Heart left ventricle (tissue), 16 donors: ENCODE data around the gene TECPR2. TPM values are rescaled to one million over a fixed set of nuclear protein-coding genes. Genes with fewer than 3 reads are reported as not detected.

Experiments used
- ATAC-seq, 4 donors: fragments of 200-7000 bp; cut with Tn5 transposase; one replicate each; pipeline ENCODE4 v1.9.1; 2020 to 2022; ENCODE audit warnings: moderate library complexity in 4 of 4, mild to moderate bottlenecking in 3 of 4, moderate number of reproducible peaks in 1 of 4
- DNase-seq, 5 donors: peaks; one replicate each; pipeline ENCODE4 v3.0.0-alpha.2; 2020
- H3K27ac ChIP-seq, 12 donors: fragments of 200-600 bp; sonication (generic) in 4 of 12; one replicate each; pipeline versions ENCODE4 v1.5.0 to v1.8.0; 2016 to 2022; ENCODE audit warnings: mild to moderate bottlenecking in 2 of 12
- H3K27me3 ChIP-seq, 9 donors: fragments of 200-600 bp; sonication (generic) in 2 of 9; one replicate each; pipeline versions ENCODE4 v1.5.1 to v1.8.0; 2016 to 2022; ENCODE audit warnings: mild to moderate bottlenecking in 3 of 9
- H3K36me3 ChIP-seq, 9 donors: fragments of 200-600 bp; sonication (generic) in 2 of 9; one replicate each; pipeline versions ENCODE4 v1.5.0 to v1.8.0; 2018 to 2022; ENCODE audit warnings: mild to moderate bottlenecking in 2 of 9
- H3K4me1 ChIP-seq, 12 donors: fragments of 200-600 bp; sonication (generic) in 4 of 12; one replicate each; pipeline versions ENCODE4 v1.5.0 to v1.8.0; 2016 to 2022; ENCODE audit warnings: mild to moderate bottlenecking in 3 of 12
- H3K4me3 ChIP-seq, 12 donors: fragments of 200-600 bp; sonication (generic) in 4 of 12; one replicate each; pipeline versions ENCODE4 v1.5.0 to v1.8.0; 2017 to 2022; ENCODE audit warnings: mild to moderate bottlenecking in 9 of 12, moderate library complexity in 4 of 12
- H3K9me3 ChIP-seq, 12 donors: fragments of 200-600 bp; sonication (generic) in 4 of 12; one replicate each; pipeline versions ENCODE4 v1.5.0 to v1.8.0; 2016 to 2022; ENCODE audit warnings: mild to moderate bottlenecking in 1 of 12
- CTCF ChIP-seq, 12 donors: fragments of 200-600 bp; sonication (generic) in 4 of 12; IDR thresholded peaks; one replicate each; pipeline versions ENCODE4 v1.5.0 to v1.8.0; 2018 to 2022; ENCODE audit warnings: antibody characterized with exemption in 12 of 12, mild to moderate bottlenecking in 5 of 12
- POLR2A ChIP-seq, 2 donors: fragments of 450-650 bp; IDR thresholded peaks; one replicate each; pipeline ENCODE4 v1.6.1; 2017; ENCODE audit warnings: antibody characterized with exemption in 2 of 2, mild to moderate bottlenecking in 2 of 2, moderate library complexity in 2 of 2
- WGBS, 4 donors: extraction: QIAGEN DNeasy Blood & Tissue Kit in 2 of 4; methylation state at CpG; one replicate each; pipeline versions ENCODE4 v1.1.5 to v1.1.7; 2013 to 2018; 5-methylcytosine and 5-hydroxymethylcytosine counted together
- intact Hi-C, 10 donors: fragments of 100-400 bp; cut with DNase I; formaldehyde crosslinking; loops; one replicate each; pipeline versions ENCODE4 v1.11.1 to v1.14.2; 2022
- polyA plus RNA-seq, 2 donors: library from polyadenylated mRNA; stranded (reverse); fragments of 200-250 nt; gene quantifications; one replicate each; pipeline ENCODE4 v1.2.3, GENCODE V29; 2013
- total RNA-seq, 9 donors: library from RNA; depleted of rRNA in 2 of 9; stranded (reverse); fragments of >200 nt in 2 of 9; fragmentation: NEBNext Ultra II Directional in 3 of 9; extraction: Animal tissue kit (Norgen Biotek cat#: 25700) in 3 of 9; gene quantifications; one replicate each; pipeline versions ENCODE4 v1.1.0 to v1.2.4, GENCODE V29; 2016 to 2023
- donor health status: ischemic (EF 13 %, LVEDD 7.1; RV severe dilation, severe dysfunction).
- donor health status: healthy with polysubstance abuse.
- donor health status: DM: no; HTN: yes; CAD: no.
- donor health status: DM: no; HTN: no; CAD: no.
- donor health status: ischemic (EF 25% LVEDD 6.9; RV normal size, moderate dysfunction).
- donor health status: ischemic (EF 25% LVEDD 5.7; RV mildly dilated, moderate dysfunction).
- donor health status: healthy.
- donor health status: DM: yes; HTN: yes; CAD: no.
- donor health status: ischemic (EF 35%, LVEDD 5.7; RV mildly dilated, moderate dysfunction).
- donor health status: nonischemic (EF 11% LVEDD 7.7; RV severe dilation, severe dysfunction).
- donor health status: DM: yes; HTN: yes; CAD: no.
- donor health status: PGD.
- donor health status: ischemic (EF 29% LVEDD 5.4; RV normal size, mild dysfunction).
- donor health status: nonischemic (EF 23%, LVEDD 6.1; RV moderate dilation, normal function).

Gene TECPR2
- total and polyA plus RNA-seq, 11 donors: 9.9 to 30.6 (median 22.3) TPM

DNA sequence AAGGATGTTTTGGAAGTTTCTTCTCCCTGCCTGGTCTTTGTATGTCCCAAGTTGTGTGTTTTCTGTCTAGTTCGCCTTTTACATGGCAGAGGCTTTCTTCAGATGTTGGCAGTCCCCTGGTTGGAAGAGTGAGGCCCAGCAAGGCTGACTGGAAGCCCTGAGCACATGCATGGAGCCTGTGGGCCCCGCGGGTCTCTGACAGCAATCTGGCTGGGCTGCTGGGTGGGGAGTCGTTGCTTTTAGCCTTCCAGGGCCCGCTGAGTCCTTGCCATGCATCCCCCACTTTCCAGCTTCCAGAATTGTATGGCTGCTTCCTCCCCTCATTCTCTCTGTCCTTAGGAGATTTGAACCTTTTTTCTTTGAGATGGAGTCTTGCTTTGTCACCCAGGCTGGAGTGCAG lies 121.6 kb downstream of the TECPR2 start:
- Histone ChIP-seq H3K4me1 (peaks cover 0 to 16% (median 8%) of the 10 kb centered on the region in 12 donors), H3K4me3 (no peak overlapping the region), H3K27ac (no peak overlapping the region), H3K27me3 (no peaks in the 10 kb centered on the region), H3K36me3 (peaks cover 0 to 8% (median 0%) of the 10 kb centered on the region in 9 donors), H3K9me3 (peaks cover 0 to 7% (median 0%) of the 10 kb centered on the region in 12 donors)
- DNase-seq (no peak), ATAC-seq (no peak)
- 83 to 85% (median 83%) methylated on average over 5 of the region's 5 CpGs for WGBS, 4 donors
- intact Hi-C loops: no loop called here
- TF ChIP-seq CTCF (IDR thresholded peaks at IDR 0.05) (no peak), POLR2A (IDR thresholded peaks at IDR 0.05) (no peak)

GRCh38 chr14:102485693-102486512 lies 123.2 kb downstream of the TECPR2 start:
- 80 to 87% (median 86%) methylated on average over 11 of the region's 11 CpGs for WGBS, 4 donors

DNA sequence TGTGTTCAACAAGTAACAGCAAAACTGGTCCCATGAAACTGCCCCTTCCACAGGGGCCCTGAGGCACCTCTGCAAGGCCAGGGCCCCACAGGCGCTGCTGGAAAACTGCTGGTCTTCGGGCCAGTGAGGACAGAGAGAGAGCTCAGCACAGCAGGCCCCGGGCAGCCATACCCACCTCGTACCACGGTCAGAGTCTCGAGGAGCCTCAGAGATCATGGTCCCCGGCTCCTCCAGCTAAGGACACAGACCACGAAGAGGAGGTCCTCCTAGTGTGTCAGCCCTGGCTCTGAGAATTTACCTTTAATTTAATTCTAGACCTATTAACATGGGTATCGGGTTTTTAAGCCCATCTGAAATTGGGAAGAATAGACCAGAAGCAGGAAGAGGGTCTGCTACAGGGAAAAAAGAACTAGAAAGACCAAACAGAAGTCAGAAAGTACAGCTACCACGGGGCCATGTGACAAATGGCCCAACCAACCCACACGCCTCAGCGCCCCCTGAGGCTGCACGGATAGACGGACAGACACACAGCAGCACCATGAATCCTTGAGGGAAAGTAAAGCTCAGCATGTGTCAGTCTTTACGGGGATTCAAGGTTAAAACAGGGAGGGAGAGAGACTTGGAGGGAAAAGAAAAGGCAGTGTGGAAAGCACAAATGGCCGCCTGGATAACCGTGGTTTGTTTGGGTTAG lies 123.9 kb downstream of the TECPR2 start:
- peak overlapping the region in 4 of 12 donors; percentile 28 to 49 (median 34) for H3K27ac ChIP-seq
- intact Hi-C loops: no loop called here
- no peak overlapping the region for H3K4me3 ChIP-seq
- peaks cover 0 to 7% (median 0%) of the 10 kb centered on the region in 12 donors for H3K9me3 ChIP-seq
- DNase-seq: no peak
- no peaks in the 10 kb centered on the region for H3K27me3 ChIP-seq
- 77 to 81% (median 78%) methylated on average over 17 of the region's 17 CpGs for WGBS, 4 donors
- peaks cover 0 to 8% (median 0%) of the 10 kb centered on the region in 9 donors for H3K36me3 ChIP-seq
- H3K4me1 ChIP-seq: peaks cover 0 to 10% (median 2%) of the 10 kb centered on the region in 12 donors
- peak in 2 of 4 donors; percentile 44 to 46 for ATAC-seq
- TF ChIP-seq CTCF (IDR thresholded peaks at IDR 0.05) (no peak), POLR2A (IDR thresholded peaks at IDR 0.05) (no peak)

More at GRCh38 chr14:102485693-102486512, 123.2 kb downstream of the TECPR2 start:
- ATAC-seq (peak in 1 of 4 donors; percentile 34), DNase-seq (no peak)
- Histone ChIP-seq H3K4me3 (no peak overlapping the region), H3K27me3 (no peaks in the 10 kb centered on the region), H3K9me3 (peaks cover 0 to 7% (median 0%) of the 10 kb centered on the region in 12 donors), H3K27ac (peak overlapping the region in 1 of 12 donors; percentile 36), H3K36me3 (peaks cover 0 to 8% (median 0%) of the 10 kb centered on the region in 9 donors), H3K4me1 (peaks cover 0 to 10% (median 2%) of the 10 kb centered on the region in 12 donors)
- intact Hi-C loops: no loop called here
- no peak for TF ChIP-seq POLR2A (IDR thresholded peaks at IDR 0.05)
- TF ChIP-seq CTCF (IDR thresholded peaks at IDR 0.05): no peak

DNA sequence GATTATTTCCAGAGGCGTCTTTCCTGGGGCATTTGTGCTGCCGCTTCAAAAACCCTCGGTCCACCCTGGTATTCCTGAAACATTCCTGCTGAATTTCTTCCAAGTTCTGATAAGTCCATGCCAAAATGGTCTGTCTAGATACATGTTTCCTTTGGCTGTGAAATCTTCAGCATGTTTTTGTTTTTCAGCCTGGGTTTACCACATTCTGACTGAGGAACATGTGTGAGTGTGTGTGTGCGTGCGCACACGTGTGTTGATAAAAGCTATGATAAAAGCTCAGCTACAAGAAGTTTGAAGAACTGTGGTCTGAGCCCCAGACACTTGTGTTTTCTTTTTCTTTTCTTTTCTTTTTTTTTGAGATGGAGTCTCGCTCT lies 124.5 kb downstream of the TECPR2 start:
- Histone ChIP-seq H3K4me1 (peaks cover 0 to 10% (median 2%) of the 10 kb centered on the region in 12 donors), H3K27me3 (no peaks in the 10 kb centered on the region), H3K36me3 (peaks cover 0 to 5% (median 0%) of the 10 kb centered on the region in 9 donors), H3K4me3 (no peak overlapping the region), H3K9me3 (peaks cover 0 to 5% (median 0%) of the 10 kb centered on the region in 12 donors), H3K27ac (peak overlapping the region in 3 of 12 donors; percentile 28 to 49 (median 36))
- intact Hi-C loops: no loop called here
- TF ChIP-seq CTCF (IDR thresholded peaks at IDR 0.05): no peak
- TF ChIP-seq POLR2A (IDR thresholded peaks at IDR 0.05): no peak
- ATAC-seq (peak in 2 of 4 donors; percentile 39 to 40), DNase-seq (no peak)
- WGBS, 4 donors: 69 to 73% (median 72%) methylated on average over 7 of the region's 7 CpGs
